ENCODE results near the gene POLR1C. TPM values are rescaled to one million over a fixed set of nuclear protein-coding genes. Genes with fewer than 3 reads are reported as not detected.
"Not testable (repeated sequence)": the region's sequence is repeated elsewhere in the genome, so short reads cannot be mapped to it uniquely, and the experiment has no call there.

The POLR1C gene
- total RNA-seq, 1 experiment from 2014 or later = 56.6 TPM

GRCh38 chr6:43508481-43509141, 8.3 kb upstream of the POLR1C start:
- no peak for DNase-seq (ENCODE audit: low read depth)

- DNase-seq (ENCODE audit: low read depth) = no peak
These were observed 7.5 kb upstream of the POLR1C start for GRCh38 chr6:43509142-43509983.

GRCh38 chr6:43509984-43510826, 6.7 kb upstream of the POLR1C start, which contains the start of gene LRRC73:
LRRC73 (minus strand) TSS chr6:43510346; CDS start chr6:43509785, 561 bp downstream.
- DNase-seq (ENCODE audit: low read depth) = peak; percentile 70

GRCh38 chr6:43510827-43511163, 6.1 kb upstream of the POLR1C start:
- DNase-seq (ENCODE audit: low read depth) = no peak

- DNase-seq (ENCODE audit: low read depth) = no peak
These were observed 5.0 kb upstream of the POLR1C start for GRCh38 chr6:43511824-43512415.

- DNase-seq (ENCODE audit: low read depth) = no peak
These were observed 1.1 kb upstream of the POLR1C start for GRCh38 chr6:43515808-43516207.

- no peak for DNase-seq (ENCODE audit: low read depth)
These were observed 557 bp upstream of the POLR1C start for GRCh38 chr6:43516367-43516696.

GRCh38 chr6:43517505-43518357, 842 bp downstream of the POLR1C start:
- no peak for DNase-seq (ENCODE audit: low read depth)

GRCh38 chr6:43520097-43520496, 3.2 kb downstream of the POLR1C start:
- DNase-seq (ENCODE audit: low read depth) = no peak

GRCh38 chr6:43521836-43522235, 4.9 kb downstream of the POLR1C start:
- DNase-seq (ENCODE audit: low read depth) = no peak

GRCh38 chr6:43522547-43523261, 5.8 kb downstream of the POLR1C start:
- DNase-seq (ENCODE audit: low read depth) = no peak

GRCh38 chr6:43523284-43523683, 6.4 kb downstream of the POLR1C start:
- no peak for DNase-seq (ENCODE audit: low read depth)

- DNase-seq (ENCODE audit: low read depth) = no peak
These were observed 7.6 kb downstream of the POLR1C start for GRCh38 chr6:43524483-43524961.

- DNase-seq (ENCODE audit: low read depth) = no peak
These were observed 15.3 kb downstream of the POLR1C start for GRCh38 chr6:43532201-43532600.

- DNase-seq (ENCODE audit: low read depth) = not testable (repeated sequence)
These were observed 22.1 kb downstream of the POLR1C start for GRCh38 chr6:43538986-43539385.

GRCh38 chr6:43539409-43539808, 22.5 kb downstream of the POLR1C start:
- DNase-seq (ENCODE audit: low read depth) = not testable (repeated sequence)

- DNase-seq (ENCODE audit: low read depth) = no peak
These were observed 23.6 kb downstream of the POLR1C start for GRCh38 chr6:43540507-43540906.

- DNase-seq (ENCODE audit: low read depth) = no peak
These were observed 25.0 kb downstream of the POLR1C start for GRCh38 chr6:43541774-43542471.

GRCh38 chr6:43544461-43544860, 27.6 kb downstream of the POLR1C start:
- no peak for DNase-seq (ENCODE audit: low read depth)

Measured in HT1080 (cell line).